ENCODE data around the gene RSRP1.

Gene RSRP1

DNA sequence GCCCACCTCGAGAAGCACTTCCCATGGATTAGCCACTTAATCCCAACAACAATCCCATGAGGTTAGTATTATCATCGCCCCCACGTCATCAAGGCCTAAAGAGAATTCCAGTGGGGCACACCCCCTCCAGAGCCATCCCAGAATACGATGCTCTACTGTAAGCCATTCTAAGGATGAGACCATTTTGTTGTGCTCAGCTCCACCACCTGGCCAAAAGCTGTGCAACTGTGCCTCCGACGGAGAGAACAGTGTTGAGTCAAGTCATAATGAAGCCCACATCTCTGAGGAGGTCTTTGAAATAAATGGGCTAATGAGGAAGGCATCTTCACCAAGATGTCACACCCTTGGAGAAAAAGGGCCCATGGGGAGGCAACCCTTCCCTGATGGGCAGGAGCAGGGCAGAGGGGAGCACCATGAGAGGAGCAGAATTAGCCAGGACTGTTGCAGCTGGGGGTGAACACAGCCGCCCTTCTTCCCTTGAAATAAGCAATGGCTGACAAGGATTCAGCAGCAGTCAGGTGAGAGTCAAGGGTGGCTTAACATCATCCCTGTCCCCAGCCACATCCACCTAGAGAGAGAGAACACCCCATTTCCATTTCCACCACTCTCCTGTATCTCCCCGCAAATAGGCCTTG lies 29.5 kb downstream of the RSRP1 start:
- DNase-seq (ENCODE audit: low read depth) = no peak

DNA sequence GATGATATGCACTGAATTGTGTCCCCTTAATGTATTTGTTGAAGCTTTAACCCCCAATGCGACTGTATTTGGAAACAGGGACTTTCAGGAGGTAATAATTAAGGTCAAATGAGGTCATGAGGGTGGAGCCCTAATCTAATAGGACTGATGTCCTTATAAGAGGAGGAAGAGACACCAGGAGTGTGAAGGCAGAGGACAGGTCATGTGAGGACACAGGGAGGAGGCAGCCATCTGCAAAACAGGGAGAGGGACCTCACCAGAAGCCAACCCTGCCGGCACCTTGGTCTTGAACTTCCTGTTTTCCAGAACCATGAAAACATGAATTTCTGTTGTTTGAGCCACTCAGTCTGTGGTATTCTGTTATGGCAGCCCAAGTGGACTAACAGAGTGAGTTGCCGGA lies 30.2 kb downstream of the RSRP1 start:
- no peak for DNase-seq (ENCODE audit: low read depth)

DNA sequence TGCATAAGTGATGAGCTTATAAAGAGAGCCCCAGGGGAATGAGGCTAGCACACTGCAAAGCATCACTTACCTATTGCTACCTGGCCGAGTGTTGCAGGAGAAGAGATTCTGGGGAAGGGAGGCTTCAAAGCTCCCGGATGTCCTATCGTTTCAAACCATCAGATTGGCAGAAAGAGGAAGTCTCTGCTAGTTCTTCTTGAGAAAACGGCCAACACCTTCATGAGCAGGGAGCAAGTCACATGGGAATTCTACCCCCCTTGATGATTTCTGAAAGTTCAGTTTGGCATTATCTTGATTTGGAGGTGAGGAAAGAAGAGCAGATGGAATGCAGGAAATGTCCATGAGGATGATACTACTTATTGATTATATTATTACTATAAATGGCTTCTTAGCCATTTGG lies 31.1 kb downstream of the RSRP1 start:
- no peak for DNase-seq (ENCODE audit: low read depth)

- no peak for DNase-seq (ENCODE audit: low read depth)
These were observed 34.5 kb downstream of the RSRP1 start for GRCh38 chr1:25212725-25213124.

GRCh38 chr1:25210728-25211127 lies 36.5 kb downstream of the RSRP1 start:
- no peak for DNase-seq (ENCODE audit: low read depth)

DNA sequence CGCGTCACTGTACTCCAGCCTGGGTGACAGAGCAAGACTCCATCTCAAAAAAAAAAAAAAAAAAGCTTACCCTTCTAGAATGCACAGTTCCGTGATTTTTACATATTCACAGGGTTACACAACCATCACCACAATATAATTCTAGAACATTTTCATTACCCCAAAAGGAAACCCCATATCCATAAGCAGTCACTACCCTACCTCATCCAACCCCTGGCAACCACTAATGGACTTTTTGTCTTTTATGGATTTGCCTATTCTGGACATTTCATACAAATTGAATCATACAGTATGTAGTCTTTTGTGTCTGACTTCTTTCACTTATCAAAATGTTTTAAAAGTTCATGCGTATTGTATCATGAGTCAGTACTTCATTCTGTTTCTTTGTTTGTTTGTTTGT lies 37.7 kb downstream of the RSRP1 start:
- no peak for DNase-seq (ENCODE audit: low read depth)

GRCh38 chr1:25208561-25209222 lies 38.6 kb downstream of the RSRP1 start:
- DNase-seq (ENCODE audit: low read depth) = no peak

- no peak for DNase-seq (ENCODE audit: low read depth)
These were observed 39.2 kb downstream of the RSRP1 start for GRCh38 chr1:25208092-25208491.

DNA sequence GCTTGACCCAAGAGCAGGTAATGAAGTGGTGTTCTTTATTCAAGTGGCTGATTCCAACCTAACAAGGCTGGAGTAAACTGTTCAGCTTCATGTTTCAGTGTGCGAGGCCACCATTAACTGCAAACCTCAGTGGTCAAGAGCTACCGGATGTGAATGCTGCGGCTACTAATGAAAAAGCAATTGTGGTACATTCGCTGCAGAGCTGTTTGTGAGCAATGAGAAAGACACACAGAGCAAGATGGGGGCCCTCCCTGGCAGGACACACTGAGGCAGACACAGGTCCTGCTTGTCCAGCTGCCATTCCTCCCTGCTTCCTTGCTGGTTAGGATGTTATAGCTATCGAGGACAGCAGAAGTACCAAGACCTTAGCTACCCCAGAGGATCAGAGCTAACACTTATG lies 41.1 kb downstream of the RSRP1 start:
- DNase-seq (ENCODE audit: low read depth) = no peak

DNA sequence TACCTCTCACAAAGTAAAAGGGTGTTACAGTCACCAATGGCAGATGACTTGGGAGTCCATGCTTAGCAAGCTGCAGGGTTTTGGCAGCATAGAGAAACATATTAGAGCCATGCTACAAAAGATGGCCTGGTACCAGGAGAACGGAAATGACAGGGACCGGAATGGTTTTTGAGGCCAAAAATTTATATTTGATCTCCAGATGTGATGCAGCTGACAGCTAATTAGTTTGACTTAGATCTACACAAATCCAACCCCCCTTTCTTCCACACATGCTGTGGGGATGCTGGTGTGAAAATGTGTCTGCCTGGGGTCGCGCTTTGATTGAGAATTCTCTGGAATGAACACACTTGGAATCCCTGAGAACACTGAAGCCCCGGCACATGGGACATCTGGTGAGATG lies 41.5 kb downstream of the RSRP1 start:
- DNase-seq (ENCODE audit: low read depth) = no peak

DNA sequence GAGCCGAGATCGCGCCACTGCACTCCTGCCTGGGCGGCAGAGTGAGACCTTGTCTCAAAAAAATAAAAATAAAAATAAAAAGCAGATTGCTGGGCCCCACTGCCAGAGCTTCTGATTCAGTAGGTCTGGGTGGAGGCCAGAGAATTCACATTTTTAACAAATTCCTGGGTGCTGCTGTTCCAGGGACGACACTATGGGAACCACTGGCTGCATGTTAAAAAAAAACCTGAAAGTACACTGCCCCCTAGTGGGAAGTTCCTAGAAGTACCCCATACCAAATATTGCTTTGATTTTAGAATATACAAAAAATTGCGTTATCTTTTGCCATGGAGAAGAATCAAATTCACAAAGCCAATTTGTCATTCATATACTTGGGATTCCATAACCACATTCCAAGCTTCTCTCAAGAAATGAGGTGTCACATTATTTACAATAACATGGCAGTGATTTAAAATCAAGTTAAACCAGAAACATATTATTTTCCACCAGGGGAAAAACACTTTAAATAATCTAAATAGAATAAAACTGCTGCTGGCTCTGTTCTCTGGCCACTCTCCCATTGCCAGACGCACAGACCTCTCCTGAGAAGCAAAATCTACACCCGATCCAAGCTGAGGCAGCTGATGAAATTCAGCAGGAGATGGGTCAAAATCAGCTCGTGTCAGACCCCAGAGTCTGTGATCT lies 42.3 kb downstream of the RSRP1 start:
- no peak for DNase-seq (ENCODE audit: low read depth)

GRCh38 chr1:25201006-25201405 lies 46.2 kb downstream of the RSRP1 start:
- DNase-seq (ENCODE audit: low read depth) = no peak

GRCh38 chr1:25199819-25200620 lies 47.2 kb downstream of the RSRP1 start:
- no peak for DNase-seq (ENCODE audit: low read depth)

DNA sequence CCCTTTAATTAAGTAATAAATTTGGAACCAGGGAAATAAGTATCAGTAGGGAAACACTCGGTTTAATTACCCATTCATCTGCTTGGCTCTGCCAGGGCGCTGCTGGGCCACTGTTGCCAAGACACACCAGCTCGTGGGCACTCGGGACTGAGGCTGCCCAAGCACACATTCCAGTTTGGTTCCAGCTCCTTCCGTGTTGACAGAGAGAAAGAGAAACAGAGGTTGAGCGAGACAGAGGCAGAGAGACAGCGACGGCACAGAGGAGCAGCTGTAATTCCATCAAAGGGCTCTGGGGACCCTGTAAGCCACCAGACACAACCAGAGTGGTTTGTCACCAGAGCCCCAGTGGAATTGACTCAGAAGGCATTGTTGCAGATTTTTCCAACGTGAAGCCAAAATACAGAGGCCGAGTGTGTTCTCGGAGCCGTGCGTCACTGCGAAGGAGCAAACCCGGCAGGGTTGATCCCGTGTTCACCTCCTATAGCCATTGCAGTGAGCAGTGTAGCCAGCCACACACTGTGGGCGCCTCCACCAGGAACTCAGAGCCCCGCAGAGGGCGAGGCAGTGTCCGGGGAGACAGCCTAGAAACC lies 48.5 kb downstream of the RSRP1 start:
- no peak for DNase-seq (ENCODE audit: low read depth)

DNA sequence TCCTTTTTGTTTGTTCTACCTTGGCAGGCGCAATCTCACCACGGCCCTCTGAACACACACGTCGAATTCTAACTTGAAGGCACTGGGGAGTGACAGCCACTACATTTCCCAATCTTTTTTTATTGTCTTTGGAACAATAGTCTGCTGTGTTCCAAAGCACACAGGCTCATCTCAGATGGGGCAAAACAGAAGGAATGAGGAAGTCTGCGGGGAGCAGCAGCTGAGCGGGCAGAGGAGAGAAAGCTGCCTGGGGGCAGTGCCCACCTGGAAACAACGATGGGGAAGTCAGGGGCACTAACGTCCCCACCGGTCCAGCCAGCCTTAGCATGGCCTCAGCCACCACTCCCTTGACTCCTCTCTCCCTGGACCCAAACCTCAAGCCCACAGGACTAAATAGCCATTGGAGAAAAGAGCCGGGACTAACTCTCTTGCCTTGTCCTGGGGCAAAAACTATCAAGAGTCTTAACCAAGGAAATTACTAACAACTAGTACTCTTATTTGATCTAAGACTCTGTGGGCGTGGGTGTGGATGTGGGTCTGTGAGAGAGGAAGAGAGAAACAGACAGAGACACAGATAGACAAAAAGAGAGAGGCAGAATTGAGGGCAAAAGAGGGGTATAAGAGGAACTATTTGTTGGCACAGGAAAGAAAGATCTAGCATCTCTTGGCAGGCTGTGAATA lies 49.1 kb downstream of the RSRP1 start:
- DNase-seq (ENCODE audit: low read depth) = no peak

GRCh38 chr1:25197235-25197975 lies 49.8 kb downstream of the RSRP1 start:
- DNase-seq (ENCODE audit: low read depth) = no peak

- DNase-seq (ENCODE audit: low read depth) = no peak
These were observed 50.4 kb downstream of the RSRP1 start for GRCh38 chr1:25196830-25197229.

DNA sequence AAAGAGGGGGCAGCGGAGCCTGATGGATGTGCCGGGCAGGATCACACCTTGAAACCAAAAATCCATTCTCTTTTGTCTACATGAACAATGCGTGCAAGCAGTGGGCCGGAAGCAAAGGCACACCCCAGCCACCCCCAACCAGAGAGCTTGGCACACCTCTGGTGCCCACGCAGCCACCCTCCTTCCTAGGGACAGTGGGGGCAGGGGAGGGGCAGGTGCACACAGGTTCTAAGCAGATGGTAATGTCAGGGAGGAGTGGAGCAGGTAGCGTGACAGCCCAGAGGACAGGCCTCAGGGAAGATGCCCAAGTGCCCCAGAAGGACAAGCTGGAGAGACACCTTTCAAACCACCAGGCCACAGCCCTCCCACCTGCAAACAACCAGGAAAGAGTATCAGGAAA lies 51.4 kb downstream of the RSRP1 start:
- DNase-seq (ENCODE audit: low read depth) = no peak

- no peak for DNase-seq (ENCODE audit: low read depth)
These were observed 52.7 kb downstream of the RSRP1 start for GRCh38 chr1:25194572-25195020.

GRCh38 chr1:25194054-25194453 lies 53.2 kb downstream of the RSRP1 start:
- DNase-seq (ENCODE audit: low read depth) = no peak

GRCh38 chr1:25193229-25193628 lies 54.0 kb downstream of the RSRP1 start:
- no peak for DNase-seq (ENCODE audit: low read depth)

Measured in stimulated activated CD8-positive, alpha-beta memory T cell treated with anti-CD3 and anti-CD28 coated beads, Interleukin-15, amount 100 ng/mL, for 1 hour (primary cell).